GM19324 (cell line): ENCODE data around the gene ZNF487.
A peak's percentile ranks its signal among the peaks of the same experiment; 100 is the strongest.
"Not testable (repeated sequence)": the region's sequence is repeated elsewhere in the genome, so short reads cannot be mapped to it uniquely, and the experiment has no call there.

Experiments
- ATAC-seq: cut with Tn5 transposase; IDR thresholded peaks from one replicate; pipeline ENCODE4 v1.9.1; 2021; ENCODE audit warnings: mild to moderate bottlenecking, moderate library complexity; ENCODE audit not compliant: unreplicated experiment, low FRiP score

Gene ZNF487

DNA sequence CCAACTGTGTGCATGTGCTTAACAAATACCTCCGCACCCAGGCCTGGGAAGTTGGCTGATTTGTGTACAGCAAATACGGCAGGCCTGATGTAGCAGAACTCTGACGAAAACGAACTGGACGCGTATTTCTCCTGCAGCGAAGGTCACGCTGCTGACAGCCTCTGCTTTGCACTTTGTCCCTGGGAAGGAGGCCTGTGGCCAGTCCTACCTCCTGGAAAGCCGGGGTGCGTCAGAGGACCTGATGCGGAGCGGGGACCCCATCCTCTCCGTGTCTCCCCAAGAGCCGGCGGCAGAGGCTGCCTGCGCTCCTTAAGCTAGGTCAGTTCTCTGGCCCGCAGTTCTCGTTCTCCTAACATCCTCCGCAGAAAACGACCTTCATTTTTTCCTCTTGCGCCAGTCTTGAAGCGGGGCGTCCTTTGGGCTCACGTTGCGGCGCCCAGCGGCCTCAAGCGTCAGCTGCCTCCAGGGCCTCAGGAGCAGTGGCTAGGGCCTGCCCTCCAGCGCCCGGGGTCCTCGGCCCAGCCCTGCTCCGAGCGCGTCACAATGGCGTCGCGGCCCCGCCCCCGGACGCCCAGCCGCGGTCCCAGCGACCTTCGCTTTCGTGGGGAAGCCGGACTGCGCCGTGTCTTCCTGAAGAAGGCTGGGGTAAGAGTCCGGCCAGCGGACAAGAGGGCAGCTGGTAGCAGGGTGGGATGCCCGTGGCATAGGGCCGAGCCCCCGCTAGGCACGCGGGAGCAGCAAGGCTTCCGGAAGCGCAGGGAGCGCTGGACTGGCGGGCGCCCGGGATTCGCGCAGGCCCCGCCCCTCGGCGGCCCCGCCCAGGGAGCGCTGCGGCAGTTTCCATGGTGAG lies at the start of gene ZNF487:
TSS of gene ZNF487 (plus strand) at position 821 of the 850 bp plus-strand sequence. CDS start 38,703 bp downstream, outside the sequence.
- peak; percentile 98 for ATAC-seq

GRCh38 chr10:43387678-43388032 lies 49.3 kb upstream of the ZNF487 start:
- ATAC-seq = no peak

DNA sequence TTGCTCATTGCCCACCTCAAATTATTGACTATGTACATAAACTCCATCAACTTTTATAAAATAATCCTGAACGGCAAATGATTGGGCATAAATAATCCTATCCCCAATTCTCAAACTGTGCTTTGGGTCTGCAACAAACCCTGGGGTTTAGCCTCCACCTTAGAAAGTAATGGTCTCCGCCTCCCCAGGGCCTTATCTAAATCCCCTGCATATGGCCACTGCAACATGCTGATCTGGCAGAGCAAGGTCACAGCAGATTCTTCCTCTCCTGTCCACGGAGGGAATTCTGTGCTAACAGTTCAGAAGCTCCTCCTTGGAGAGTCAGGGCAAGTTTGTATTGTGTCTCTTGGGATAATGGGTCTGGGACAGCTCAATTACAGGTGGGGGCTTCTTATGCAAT lies 47.0 kb upstream of the ZNF487 start:
- ATAC-seq = no peak

DNA sequence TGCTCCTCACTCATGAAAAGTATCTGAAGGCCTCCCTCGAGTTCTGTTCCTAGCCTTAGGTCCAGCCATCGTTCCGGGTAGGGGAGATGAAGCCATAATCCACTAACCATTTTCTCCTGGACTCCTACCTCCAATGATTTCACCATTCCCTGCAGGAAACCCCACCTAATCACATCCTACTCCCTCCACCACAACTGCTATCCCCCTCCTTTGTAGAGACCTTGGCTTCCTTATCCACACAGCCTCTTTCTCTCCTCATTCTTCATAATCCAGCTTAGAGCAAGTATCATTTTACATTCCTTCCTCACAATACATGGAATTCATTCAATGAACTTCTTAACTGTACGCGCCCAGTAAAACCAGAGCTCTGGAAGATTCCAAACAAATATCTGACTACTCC lies 46.6 kb upstream of the ZNF487 start:
- no peak for ATAC-seq

DNA sequence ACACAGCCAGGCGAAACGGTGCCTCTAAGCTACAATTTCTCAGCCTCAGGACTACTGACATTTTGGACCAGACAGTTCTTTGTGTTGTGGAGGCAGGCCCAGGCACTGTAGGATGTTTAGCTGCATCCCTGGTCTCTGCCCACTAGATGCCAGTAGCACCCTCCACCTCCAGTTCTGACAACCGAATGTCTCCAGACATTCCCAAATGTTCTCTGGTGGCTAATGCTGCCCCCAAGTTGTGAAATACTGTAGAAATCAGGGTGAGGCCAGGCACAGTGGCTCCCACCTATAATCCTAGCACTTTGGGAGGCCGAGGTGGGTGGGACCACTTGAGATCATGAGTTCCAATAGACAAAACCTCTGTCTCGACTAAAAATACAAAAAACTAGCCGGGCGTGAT lies 46.2 kb upstream of the ZNF487 start:
- ATAC-seq = no peak

DNA sequence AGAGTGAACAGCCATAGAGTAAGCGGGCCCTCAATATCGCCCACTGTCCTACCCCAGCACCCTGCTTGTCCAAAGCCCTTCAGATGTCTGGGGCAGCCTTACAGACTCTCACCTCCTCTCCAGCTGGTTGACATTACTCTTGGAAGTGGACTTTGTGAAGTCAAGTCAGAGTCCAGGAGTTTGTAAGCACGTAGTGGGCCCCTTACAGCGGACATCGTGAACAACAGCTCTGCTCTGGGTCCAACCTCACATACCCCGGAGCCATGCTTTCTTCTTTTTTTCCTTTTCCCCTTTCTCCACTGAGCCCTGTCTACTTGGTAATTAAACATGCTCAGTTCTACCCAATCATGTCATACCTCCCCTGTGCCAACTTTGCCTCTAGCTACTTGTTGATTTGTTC lies 45.4 kb upstream of the ZNF487 start:
- no peak for ATAC-seq

GRCh38 chr10:43392748-43393147 lies 44.2 kb upstream of the ZNF487 start:
- ATAC-seq = no peak

DNA sequence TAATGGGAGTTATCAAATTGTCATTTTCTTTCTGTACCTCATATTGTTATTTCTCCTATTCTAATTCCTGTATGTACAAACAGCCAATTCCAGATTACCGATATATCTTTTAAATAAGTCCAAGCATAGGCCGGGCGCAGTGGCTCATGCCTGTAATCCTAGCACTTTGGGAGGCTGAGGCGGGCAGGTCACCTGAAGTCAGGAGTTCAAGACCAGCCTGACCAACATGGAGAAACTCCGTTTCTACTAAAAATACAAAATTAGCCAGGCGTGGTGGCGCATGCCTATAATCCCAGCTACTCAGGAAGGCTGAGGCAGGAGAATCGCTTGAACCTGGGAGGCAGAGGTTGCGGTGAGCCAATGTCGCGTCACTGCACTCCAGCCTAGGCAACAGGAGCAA lies 43.7 kb upstream of the ZNF487 start:
- not testable (repeated sequence) for ATAC-seq

DNA sequence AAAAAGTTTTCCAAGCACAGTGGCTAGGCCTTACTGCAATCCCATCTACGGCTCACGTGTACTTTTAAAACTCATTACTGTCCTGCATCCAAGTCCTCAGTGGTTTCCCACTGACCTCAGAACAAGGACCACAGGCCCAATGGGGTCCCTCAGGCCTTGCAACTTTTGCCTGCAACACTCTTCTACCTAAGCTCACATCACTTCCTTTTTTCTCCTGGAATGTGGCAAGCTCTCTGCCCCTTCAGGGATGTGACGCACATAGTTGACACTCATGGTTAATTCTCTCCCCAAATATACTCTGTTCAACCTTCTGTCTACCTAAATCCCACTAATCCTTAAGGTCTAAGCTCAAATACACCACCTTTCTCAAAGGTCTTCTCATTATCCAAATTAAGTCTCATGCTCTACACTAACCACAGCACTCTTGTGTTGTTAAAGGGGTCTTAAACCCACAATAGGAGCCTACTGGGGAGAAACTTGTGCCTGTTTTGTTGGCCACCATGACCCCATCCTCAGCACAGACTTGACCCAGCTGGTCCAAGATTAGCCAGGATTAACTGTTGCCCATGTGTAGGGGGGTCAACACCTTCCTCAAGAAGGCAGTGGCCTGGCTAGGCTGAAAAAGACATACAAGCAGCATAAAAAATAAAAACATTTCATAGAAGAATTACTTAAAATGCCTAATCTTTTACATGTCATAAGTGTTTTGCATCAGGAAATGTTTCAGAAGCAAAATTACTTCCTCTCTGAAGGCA lies 43.1 kb upstream of the ZNF487 start:
- ATAC-seq = no peak

DNA sequence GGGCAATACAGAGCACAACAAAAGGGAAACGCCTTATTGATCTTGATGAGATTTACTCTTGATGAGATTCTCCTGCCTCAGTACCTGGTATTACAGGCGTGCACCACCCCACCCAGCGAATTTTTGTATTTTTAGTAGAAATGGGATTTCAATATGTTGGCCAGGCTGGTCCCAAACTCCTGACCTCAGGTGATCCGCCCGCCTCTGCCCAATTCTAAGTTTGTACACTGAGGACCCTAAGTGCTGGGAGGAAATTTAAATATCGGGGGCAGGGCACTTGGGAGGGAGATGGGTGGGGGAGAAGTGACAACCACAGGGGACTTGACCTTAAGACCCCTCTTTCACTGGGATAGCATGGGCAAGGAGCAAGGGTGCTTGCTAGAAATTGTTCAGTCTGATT lies 42.0 kb upstream of the ZNF487 start:
- no peak for ATAC-seq

DNA sequence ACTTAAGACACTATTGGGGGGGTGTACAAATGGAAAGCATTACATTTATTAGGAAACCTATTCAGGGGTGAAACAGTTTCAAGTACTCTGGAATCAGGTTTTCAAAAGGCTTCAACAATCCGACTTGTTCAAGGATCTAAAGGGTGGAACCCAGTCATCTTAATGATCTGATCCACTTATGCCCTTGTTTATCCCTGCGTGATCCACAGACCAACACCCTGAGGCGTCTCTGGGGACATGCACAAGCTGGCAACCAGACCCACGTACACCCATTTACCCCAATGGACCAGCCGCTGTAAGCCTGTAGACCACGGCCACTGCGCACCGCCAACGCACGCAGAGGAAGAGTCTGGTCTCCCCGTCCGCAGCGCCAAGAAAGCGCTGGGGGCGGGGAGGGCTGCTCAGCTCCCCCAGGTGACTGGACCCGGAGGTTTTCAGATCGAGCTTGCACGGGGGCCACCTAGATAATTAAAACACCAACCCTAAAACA lies 41.3 kb upstream of the ZNF487 start:
- no peak for ATAC-seq

- ATAC-seq = peak; percentile 53
These were observed 40.6 kb upstream of the ZNF487 start for GRCh38 chr10:43396061-43396927.

- peak; percentile 82 for ATAC-seq
These were observed 39.8 kb upstream of the ZNF487 start for GRCh38 chr10:43396928-43397624.

DNA sequence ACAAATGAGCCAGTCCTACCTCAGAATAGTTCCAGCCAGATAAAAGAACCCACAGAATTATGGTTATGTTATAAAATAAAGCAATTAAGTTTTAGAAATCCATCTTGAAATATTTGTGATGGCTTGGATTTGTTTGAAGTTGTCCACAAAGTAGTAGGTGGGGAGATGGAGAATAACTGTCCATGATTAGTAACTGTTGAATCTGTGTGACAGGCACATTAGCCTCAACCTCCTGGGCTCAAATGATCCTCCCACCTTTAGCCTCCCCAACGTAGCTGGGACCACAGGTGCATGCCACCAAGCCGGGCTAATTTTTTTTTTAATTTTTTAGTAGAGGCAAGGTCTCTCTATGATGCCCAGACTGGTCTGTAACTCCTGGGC lies 38.0 kb upstream of the ZNF487 start:
- no peak for ATAC-seq

DNA sequence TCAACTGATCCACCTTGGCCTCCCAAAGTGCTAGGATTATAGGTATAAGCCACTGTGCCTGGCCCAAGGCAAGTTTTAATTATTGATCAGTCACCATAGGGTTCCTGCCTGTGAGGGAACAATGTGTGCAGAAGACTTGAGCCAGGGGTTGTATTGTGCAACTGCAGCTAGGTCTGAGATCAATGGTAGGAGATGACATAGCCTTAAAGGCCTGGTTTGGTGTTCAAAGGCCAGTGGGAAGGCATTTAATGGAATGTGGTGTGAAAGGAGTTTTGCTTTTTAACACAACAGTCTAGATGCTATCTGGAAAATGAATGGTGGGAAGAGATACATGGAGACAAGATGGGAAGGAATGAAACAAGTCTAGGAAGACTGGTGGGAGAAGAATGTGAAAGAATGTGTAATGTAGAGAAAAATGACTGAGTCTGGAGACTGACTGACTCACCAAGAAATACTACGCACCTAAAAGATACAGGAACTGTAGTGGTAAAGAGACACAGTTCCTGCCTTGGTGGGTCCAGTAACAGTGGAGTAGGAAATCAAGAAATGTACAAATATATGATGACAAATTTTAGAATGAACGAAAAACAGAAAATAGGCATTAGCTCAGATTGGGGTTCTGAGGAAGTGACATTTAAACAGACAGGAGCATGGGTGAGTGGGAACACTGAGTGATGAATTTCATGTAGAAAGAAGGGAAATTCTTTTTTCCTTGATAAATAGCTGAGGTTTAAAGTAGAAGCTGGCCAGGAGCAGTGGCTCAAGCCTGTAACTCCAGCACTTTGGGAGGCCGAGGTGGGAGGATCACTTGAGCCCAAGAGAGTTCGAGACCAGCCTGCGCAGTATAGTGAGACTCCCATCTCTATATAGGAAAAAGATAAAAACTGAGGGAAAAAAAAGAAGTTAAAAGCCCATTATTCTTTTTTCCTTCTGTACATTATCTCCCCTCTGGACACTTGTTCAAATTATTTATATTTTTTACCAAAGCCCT lies 37.3 kb upstream of the ZNF487 start:
- no peak for ATAC-seq

GRCh38 chr10:43401627-43402026 lies 35.3 kb upstream of the ZNF487 start:
- ATAC-seq = no peak

- no peak for ATAC-seq
These were observed 34.7 kb upstream of the ZNF487 start for GRCh38 chr10:43402176-43402575.

GRCh38 chr10:43402880-43403452 lies 33.9 kb upstream of the ZNF487 start:
- no peak for ATAC-seq
